Peyer's patch (tissue), 4 donors: ENCODE results near the gene CACNG1.

Source experiments
- POLR2A ChIP-seq, 2 donors: fragments of 450-650 bp; IDR thresholded peaks; one replicate each; pipeline ENCODE4 v1.5.1; 2017; ENCODE audit warnings: antibody characterized with exemption in 2 of 2, mild to moderate bottlenecking in 2 of 2, moderate library complexity in 2 of 2
- TF ChIP-seq, protein P1 (sequence below), 6 experiments: fragments of 450-650 bp in 4 of 6; fragments of 200-600 bp in 2 of 6; sonication (generic) in 1 of 6; IDR thresholded peaks; one replicate each; pipeline ENCODE4 v1.5.1; 2017 to 2019; ENCODE audit warnings: antibody characterized with exemption in 6 of 6, mild to moderate bottlenecking in 3 of 6, moderate library complexity in 1 of 6

DNA sequence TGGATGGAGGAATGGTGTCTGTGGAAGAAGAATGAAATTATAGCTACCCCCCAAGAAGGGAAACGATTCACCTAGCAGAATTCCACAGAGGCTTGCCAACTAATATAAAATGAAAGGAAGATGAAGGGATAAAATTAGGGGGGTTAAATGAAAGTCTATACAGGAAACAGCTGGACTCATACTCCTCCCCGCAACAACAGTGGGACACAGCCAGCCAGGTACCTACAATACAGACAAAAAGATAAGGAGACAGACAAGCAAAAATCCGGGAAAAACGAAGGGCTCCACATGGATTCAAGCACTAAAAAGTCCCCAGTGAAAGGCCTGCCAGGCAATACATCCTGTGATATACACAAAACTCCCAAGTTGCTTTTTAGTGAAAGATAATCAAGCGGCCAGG, 47.9 kb downstream of the CACNG1 start:
- TF ChIP-seq, protein P1, sequence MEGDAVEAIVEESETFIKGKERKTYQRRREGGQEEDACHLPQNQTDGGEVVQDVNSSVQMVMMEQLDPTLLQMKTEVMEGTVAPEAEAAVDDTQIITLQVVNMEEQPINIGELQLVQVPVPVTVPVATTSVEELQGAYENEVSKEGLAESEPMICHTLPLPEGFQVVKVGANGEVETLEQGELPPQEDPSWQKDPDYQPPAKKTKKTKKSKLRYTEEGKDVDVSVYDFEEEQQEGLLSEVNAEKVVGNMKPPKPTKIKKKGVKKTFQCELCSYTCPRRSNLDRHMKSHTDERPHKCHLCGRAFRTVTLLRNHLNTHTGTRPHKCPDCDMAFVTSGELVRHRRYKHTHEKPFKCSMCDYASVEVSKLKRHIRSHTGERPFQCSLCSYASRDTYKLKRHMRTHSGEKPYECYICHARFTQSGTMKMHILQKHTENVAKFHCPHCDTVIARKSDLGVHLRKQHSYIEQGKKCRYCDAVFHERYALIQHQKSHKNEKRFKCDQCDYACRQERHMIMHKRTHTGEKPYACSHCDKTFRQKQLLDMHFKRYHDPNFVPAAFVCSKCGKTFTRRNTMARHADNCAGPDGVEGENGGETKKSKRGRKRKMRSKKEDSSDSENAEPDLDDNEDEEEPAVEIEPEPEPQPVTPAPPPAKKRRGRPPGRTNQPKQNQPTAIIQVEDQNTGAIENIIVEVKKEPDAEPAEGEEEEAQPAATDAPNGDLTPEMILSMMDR (IDR thresholded peaks at IDR 0.05) = no peak
- TF ChIP-seq POLR2A (IDR thresholded peaks at IDR 0.05) = no peak
